Measurements from ENCODE around the gene FKBP6.

FKBP6 gene

GRCh38 chr7:73328696-73329095, 735 bp downstream of the FKBP6 start:
- H3K79me2 ChIP-seq (ENCODE audit: control insufficient read depth, insufficient read depth, low read length, poor library complexity), result no peaks in the 10 kb centered on the region
- H3K14ac ChIP-seq (ENCODE audit: low read length), result no peak overlapping the region
- H2BK5ac ChIP-seq (ENCODE audit: low read depth, low read length, poor library complexity), result no peak overlapping the region
- H2BK12ac ChIP-seq (ENCODE audit: low read length), result no peak overlapping the region
- no peak overlapping the region for H2AK5ac ChIP-seq (ENCODE audit: low read length)
- H3K9me3 ChIP-seq (ENCODE audit: insufficient read depth, low read depth, low read length), result no peaks in the 10 kb centered on the region
- H2BK120ac ChIP-seq (ENCODE audit: insufficient read depth, low read length, poor library complexity), result no peak overlapping the region
- H2AFZ ChIP-seq (ENCODE audit: insufficient read depth, low read length, poor library complexity), result no peak overlapping the region
- no peaks in the 10 kb centered on the region for H3K36me3 ChIP-seq (ENCODE audit: control insufficient read depth in 1 of 2, insufficient read depth in 2 of 2, low read length in 2 of 2)
- H3K27me3 ChIP-seq (ENCODE audit: insufficient read depth, low read length), result no peaks in the 10 kb centered on the region
- H4K8ac ChIP-seq (ENCODE audit: low read depth, low read length), result no peak overlapping the region
- H3K9ac ChIP-seq (ENCODE audit: low read length), result no peak overlapping the region
- no peak overlapping the region for H4K91ac ChIP-seq (ENCODE audit: low read depth, low read length)
- DNase-seq, result no peak
- no CpG with 5 or more reads among the region's 10 CpGs for WGBS (ENCODE audit: extremely low coverage, insufficient coverage, insufficient read length)
- no peak overlapping the region for H3K4me3 ChIP-seq (ENCODE audit: low read depth, low read length)
- no peak overlapping the region for H3K27ac ChIP-seq (ENCODE audit: low read depth, low read length)
- H3K4me2 ChIP-seq (ENCODE audit: low read length), result no peak overlapping the region
- peaks cover 2% of the 10 kb centered on the region for H3K79me1 ChIP-seq (ENCODE audit: low read length)
- no peak overlapping the region for H3K4ac ChIP-seq (ENCODE audit: low read depth, low read length)
- no peak overlapping the region for H3K23ac ChIP-seq (ENCODE audit: low read length)
- H3K4me1 ChIP-seq (ENCODE audit: control insufficient read depth in 1 of 2, insufficient read depth in 2 of 2, low read length in 2 of 2), result peaks cover 0 to 2% of the 10 kb centered on the region in 2 experiments
- no peak overlapping the region for H3K18ac ChIP-seq (ENCODE audit: low read length)
- no peak overlapping the region for H4K12ac ChIP-seq (ENCODE audit: low read depth, low read length)

GRCh38 chr7:73329861-73330581, 2.1 kb downstream of the FKBP6 start:
- Histone ChIP-seq H2BK5ac (ENCODE audit: low read depth, low read length, poor library complexity) (no peak overlapping the region), H3K23ac (ENCODE audit: low read length) (no peak overlapping the region), H3K4me2 (ENCODE audit: low read length) (no peak overlapping the region), H4K12ac (ENCODE audit: low read depth, low read length) (no peak overlapping the region), H2AFZ (ENCODE audit: insufficient read depth, low read length, poor library complexity) (no peak overlapping the region), H3K9ac (ENCODE audit: low read length) (no peak overlapping the region), H3K14ac (ENCODE audit: low read length) (no peak overlapping the region), H4K8ac (ENCODE audit: low read depth, low read length) (no peak overlapping the region), H2BK120ac (ENCODE audit: insufficient read depth, low read length, poor library complexity) (no peak overlapping the region), H3K27me3 (ENCODE audit: insufficient read depth, low read length) (no peaks in the 10 kb centered on the region), H3K9me3 (ENCODE audit: insufficient read depth, low read depth, low read length) (no peaks in the 10 kb centered on the region), H3K79me1 (ENCODE audit: low read length) (no peaks in the 10 kb centered on the region), H3K4me3 (ENCODE audit: low read depth, low read length) (no peak overlapping the region), H4K91ac (ENCODE audit: low read depth, low read length) (no peak overlapping the region), H2AK5ac (ENCODE audit: low read length) (no peak overlapping the region), H3K18ac (ENCODE audit: low read length) (no peak overlapping the region), H2BK12ac (ENCODE audit: low read length) (no peak overlapping the region), H3K36me3 (ENCODE audit: control insufficient read depth in 1 of 2, insufficient read depth in 2 of 2, low read length in 2 of 2) (no peaks in the 10 kb centered on the region), H3K4ac (ENCODE audit: low read depth, low read length) (no peak overlapping the region), H3K79me2 (ENCODE audit: control insufficient read depth, insufficient read depth, low read length, poor library complexity) (no peaks in the 10 kb centered on the region), H3K27ac (ENCODE audit: low read depth, low read length) (no peak overlapping the region), H3K4me1 (ENCODE audit: control insufficient read depth in 1 of 2, insufficient read depth in 2 of 2, low read length in 2 of 2) (peaks cover 0 to 2% of the 10 kb centered on the region in 2 experiments)
- no peak for DNase-seq
- no CpG with 5 or more reads among the region's 11 CpGs for WGBS (ENCODE audit: extremely low coverage, insufficient coverage, insufficient read length)

- Histone ChIP-seq H3K36me3 (ENCODE audit: control insufficient read depth in 1 of 2, insufficient read depth in 2 of 2, low read length in 2 of 2) (no peaks in the 10 kb centered on the region), H3K4me3 (ENCODE audit: low read depth, low read length) (no peak overlapping the region), H3K9me3 (ENCODE audit: insufficient read depth, low read depth, low read length) (no peaks in the 10 kb centered on the region), H3K18ac (ENCODE audit: low read length) (no peak overlapping the region), H3K23ac (ENCODE audit: low read length) (no peak overlapping the region), H3K27ac (ENCODE audit: low read depth, low read length) (no peak overlapping the region), H4K12ac (ENCODE audit: low read depth, low read length) (no peak overlapping the region), H3K4ac (ENCODE audit: low read depth, low read length) (no peak overlapping the region), H3K79me1 (ENCODE audit: low read length) (no peaks in the 10 kb centered on the region), H2BK12ac (ENCODE audit: low read length) (no peak overlapping the region), H3K79me2 (ENCODE audit: control insufficient read depth, insufficient read depth, low read length, poor library complexity) (no peaks in the 10 kb centered on the region), H4K8ac (ENCODE audit: low read depth, low read length) (no peak overlapping the region), H3K9ac (ENCODE audit: low read length) (no peak overlapping the region), H4K91ac (ENCODE audit: low read depth, low read length) (no peak overlapping the region), H3K4me1 (ENCODE audit: control insufficient read depth in 1 of 2, insufficient read depth in 2 of 2, low read length in 2 of 2) (peaks cover 0 to 2% of the 10 kb centered on the region in 2 experiments), H3K27me3 (ENCODE audit: insufficient read depth, low read length) (no peaks in the 10 kb centered on the region), H3K14ac (ENCODE audit: low read length) (no peak overlapping the region), H2BK120ac (ENCODE audit: insufficient read depth, low read length, poor library complexity) (no peak overlapping the region), H2AFZ (ENCODE audit: insufficient read depth, low read length, poor library complexity) (no peak overlapping the region), H2AK5ac (ENCODE audit: low read length) (no peak overlapping the region), H3K4me2 (ENCODE audit: low read length) (no peak overlapping the region), H2BK5ac (ENCODE audit: low read depth, low read length, poor library complexity) (no peak overlapping the region)
- no peak for DNase-seq
- WGBS (ENCODE audit: extremely low coverage, insufficient coverage, insufficient read length), result no CpG with 5 or more reads among the region's 6 CpGs
Measured at GRCh38 chr7:73330772-73331171, 2.8 kb downstream of the FKBP6 start.

GRCh38 chr7:73332447-73332846, 4.5 kb downstream of the FKBP6 start:
- WGBS (ENCODE audit: extremely low coverage, insufficient coverage, insufficient read length), result no CpG with 5 or more reads among the region's 6 CpGs
- peaks cover 0 to 2% of the 10 kb centered on the region in 2 experiments for H3K4me1 ChIP-seq (ENCODE audit: control insufficient read depth in 1 of 2, insufficient read depth in 2 of 2, low read length in 2 of 2)
- no peak overlapping the region for H3K23ac ChIP-seq (ENCODE audit: low read length)

More at GRCh38 chr7:73332447-73332846, 4.5 kb downstream of the FKBP6 start:
- Histone ChIP-seq H2BK5ac (ENCODE audit: low read depth, low read length, poor library complexity) (no peak overlapping the region), H2AFZ (ENCODE audit: insufficient read depth, low read length, poor library complexity) (no peak overlapping the region), H2BK12ac (ENCODE audit: low read length) (no peak overlapping the region), H3K36me3 (ENCODE audit: control insufficient read depth in 1 of 2, insufficient read depth in 2 of 2, low read length in 2 of 2) (no peaks in the 10 kb centered on the region), H4K91ac (ENCODE audit: low read depth, low read length) (no peak overlapping the region), H4K12ac (ENCODE audit: low read depth, low read length) (no peak overlapping the region), H3K4ac (ENCODE audit: low read depth, low read length) (no peak overlapping the region), H2BK120ac (ENCODE audit: insufficient read depth, low read length, poor library complexity) (no peak overlapping the region), H4K8ac (ENCODE audit: low read depth, low read length) (no peak overlapping the region), H3K9ac (ENCODE audit: low read length) (no peak overlapping the region), H3K4me2 (ENCODE audit: low read length) (no peak overlapping the region), H3K79me1 (ENCODE audit: low read length) (no peaks in the 10 kb centered on the region), H3K27ac (ENCODE audit: low read depth, low read length) (no peak overlapping the region), H3K27me3 (ENCODE audit: insufficient read depth, low read length) (no peaks in the 10 kb centered on the region), H2AK5ac (ENCODE audit: low read length) (no peak overlapping the region), H3K9me3 (ENCODE audit: insufficient read depth, low read depth, low read length) (no peaks in the 10 kb centered on the region), H3K79me2 (ENCODE audit: control insufficient read depth, insufficient read depth, low read length, poor library complexity) (no peaks in the 10 kb centered on the region), H3K14ac (ENCODE audit: low read length) (no peak overlapping the region), H3K18ac (ENCODE audit: low read length) (no peak overlapping the region), H3K4me3 (ENCODE audit: low read depth, low read length) (no peak overlapping the region)
- no peak for DNase-seq

All from trophoblast cell (in vitro differentiated cells and primary cell).